Breast epithelium (tissue), 3 donors: ENCODE data around the gene CCDC92B.

Experiments used
- POLR2A ChIP-seq: fragments of 450-650 bp; IDR thresholded peaks from one replicate; pipeline ENCODE4 v1.6.1; 2016; ENCODE audit warnings: antibody characterized with exemption, mild to moderate bottlenecking, moderate library complexity
- POLR2AphosphoS5 ChIP-seq, 3 donors: sonication (generic); formaldehyde crosslinking; IDR thresholded peaks; one replicate each; pipeline ENCODE4 v1.6.1; 2017; ENCODE audit warnings: antibody characterized with exemption in 3 of 3

DNA sequence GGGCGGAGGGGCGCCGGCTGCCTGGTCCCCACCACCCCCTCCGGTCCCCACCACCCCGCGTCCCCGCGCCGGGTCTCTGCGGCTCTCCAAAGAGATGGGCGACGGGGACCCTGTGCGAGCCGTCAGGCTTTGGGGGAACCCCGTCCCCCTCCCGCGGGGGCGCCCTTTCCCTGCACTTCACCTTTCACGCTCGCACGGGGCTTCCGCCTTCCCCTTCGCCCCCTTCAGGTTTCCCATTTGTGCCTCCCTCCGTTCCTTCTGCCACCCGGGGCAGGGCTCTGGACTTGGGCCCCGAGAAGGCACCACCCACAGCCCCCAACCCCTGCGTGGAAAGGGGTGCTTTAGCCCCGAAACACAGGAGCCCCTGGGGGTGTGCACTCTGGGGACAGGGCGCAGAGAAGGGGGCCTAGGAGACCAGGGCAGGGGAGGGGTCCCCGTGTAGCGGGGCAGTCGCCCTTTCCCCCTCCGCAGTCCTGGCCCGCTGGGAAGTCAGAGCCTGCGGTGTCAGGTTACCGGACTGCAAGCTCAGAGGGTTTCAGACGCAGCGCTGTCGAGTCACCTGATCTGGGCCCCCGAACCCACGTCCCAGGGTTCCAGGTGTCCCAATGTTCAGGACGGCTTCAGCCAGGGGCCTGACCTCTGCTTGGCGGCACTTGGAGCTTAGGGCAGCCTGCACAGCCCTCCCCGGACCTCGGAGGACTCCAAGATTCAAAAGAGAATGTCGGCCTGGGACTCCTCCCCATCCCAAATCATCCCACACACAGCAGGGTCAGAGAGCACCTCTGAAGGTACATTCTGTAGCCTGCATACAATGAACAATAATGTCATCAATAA, 6.7 kb upstream of the CCDC92B start:
- TF ChIP-seq POLR2A (no peak), POLR2AphosphoS5 (IDR thresholded peaks at IDR 0.05) (no peak)
